Measurements from ENCODE around the gene C17orf67. TPM values are rescaled to one million over a fixed set of nuclear protein-coding genes. Genes with fewer than 3 reads are reported as not detected.

The C17orf67 gene
- total RNA-seq, result 1 to 10 TPM; 2.1 to 2.7 TPM
- long read RNA-seq, donor 1, partial matches to known transcripts, result 0 of 1 reads
- long read RNA-seq, donor 1, other reads (novel, unspliced or antisense), result 1 of 1 reads
- long read RNA-seq, donor 2, result 0 reads

- intact Hi-C loops (cut with DNase I), result loop anchor here in 1 of 2 donors (5.0 kb wide), 1 partner anchor 108 kb away; no protein-coding TSS in a partner anchor
- peak; percentile 99 for DNase-seq (ENCODE audit: low spot score)
Observed at GRCh38 chr17:56833809-56834379, at the start of gene C17orf67, which contains the start of gene DGKE. TSS of gene C17orf67 (minus strand) at chr17:56833920. CDS start at chr17:56815810, 18,110 bp downstream. TSS of gene DGKE (plus strand) at chr17:56834151. CDS start at chr17:56834796, 645 bp downstream.

GRCh38 chr17:56881685-56882295 is 48.1 kb upstream of the C17orf67 start:
- intact Hi-C loops (cut with DNase I), result no loop called here
- no peak for DNase-seq (ENCODE audit: low spot score)

GRCh38 chr17:56880571-56880970 is 46.9 kb upstream of the C17orf67 start:
- intact Hi-C loops (cut with DNase I), result no loop called here
- DNase-seq (ENCODE audit: low spot score), result no peak

- no peak for DNase-seq (ENCODE audit: low spot score)
- intact Hi-C loops (cut with DNase I), result no loop called here
Observed at GRCh38 chr17:56880133-56880532, 46.4 kb upstream of the C17orf67 start.

GRCh38 chr17:56879280-56879679 is 45.6 kb upstream of the C17orf67 start:
- DNase-seq (ENCODE audit: low spot score), result no peak
- intact Hi-C loops (cut with DNase I), result no loop called here

- intact Hi-C loops (cut with DNase I), result no loop called here
- no peak for DNase-seq (ENCODE audit: low spot score)
Observed at GRCh38 chr17:56876766-56877179, 43.1 kb upstream of the C17orf67 start.

- intact Hi-C loops (cut with DNase I), result no loop called here
Observed at GRCh38 chr17:56870081-56870651, 36.4 kb upstream of the C17orf67 start.

GRCh38 chr17:56868716-56869115 is 35.0 kb upstream of the C17orf67 start:
- DNase-seq (ENCODE audit: low spot score), result no peak
- intact Hi-C loops (cut with DNase I), result no loop called here

More at GRCh38 chr17:56870081-56870651, 36.4 kb upstream of the C17orf67 start:
- no peak for DNase-seq (ENCODE audit: low spot score)

GRCh38 chr17:56867948-56868376 is 34.2 kb upstream of the C17orf67 start:
- DNase-seq (ENCODE audit: low spot score), result no peak
- intact Hi-C loops (cut with DNase I), result no loop called here

GRCh38 chr17:56866496-56866895 is 32.8 kb upstream of the C17orf67 start:
- no peak for DNase-seq (ENCODE audit: low spot score)
- intact Hi-C loops (cut with DNase I), result no loop called here

GRCh38 chr17:56866076-56866475 is 32.4 kb upstream of the C17orf67 start:
- DNase-seq (ENCODE audit: low spot score), result no peak
- intact Hi-C loops (cut with DNase I), result no loop called here

- intact Hi-C loops (cut with DNase I), result loop anchor here in 1 of 2 donors (1.0 kb wide), 1 partner anchor 21 kb away; no protein-coding TSS in a partner anchor
- no peak for DNase-seq (ENCODE audit: low spot score)
Observed at GRCh38 chr17:56863974-56864373, 30.3 kb upstream of the C17orf67 start.

GRCh38 chr17:56861899-56862298 is 28.2 kb upstream of the C17orf67 start:
- intact Hi-C loops (cut with DNase I), result no loop called here
- no peak for DNase-seq (ENCODE audit: low spot score)

- DNase-seq (ENCODE audit: low spot score), result no peak
- intact Hi-C loops (cut with DNase I), result no loop called here
Observed at GRCh38 chr17:56851008-56851407, 17.3 kb upstream of the C17orf67 start.

GRCh38 chr17:56850591-56850990 is 16.9 kb upstream of the C17orf67 start:
- no peak for DNase-seq (ENCODE audit: low spot score)
- intact Hi-C loops (cut with DNase I), result no loop called here

- no peak for DNase-seq (ENCODE audit: low spot score)
- intact Hi-C loops (cut with DNase I), result no loop called here
Observed at GRCh38 chr17:56849131-56849530, 15.4 kb upstream of the C17orf67 start.

- no peak for DNase-seq (ENCODE audit: low spot score)
- intact Hi-C loops (cut with DNase I), result no loop called here
Observed at GRCh38 chr17:56847106-56847505, 13.4 kb upstream of the C17orf67 start.

GRCh38 chr17:56845934-56846333 is 12.2 kb upstream of the C17orf67 start:
- intact Hi-C loops (cut with DNase I), result no loop called here
- DNase-seq (ENCODE audit: low spot score), result no peak

- no peak for DNase-seq (ENCODE audit: low spot score)
- intact Hi-C loops (cut with DNase I), result no loop called here
Observed at GRCh38 chr17:56842577-56842976, 8.9 kb upstream of the C17orf67 start.

GRCh38 chr17:56838687-56839086 is 5.0 kb upstream of the C17orf67 start:
- DNase-seq (ENCODE audit: low spot score), result no peak
- intact Hi-C loops (cut with DNase I), result no loop called here

GRCh38 chr17:56835264-56835585 is 1.5 kb upstream of the C17orf67 start:
- no peak for DNase-seq (ENCODE audit: low spot score)
- intact Hi-C loops (cut with DNase I), result no loop called here

Data from posterior vena cava (tissue), 2 donors.